ENCODE data around the gene UBTD2.

GRCh38 chr5:172280929-172281328 lies 2.6 kb downstream of the UBTD2 start:
- TF ChIP-seq CTCF (IDR thresholded peaks at IDR 0.05) = no peak
- TF ChIP-seq POLR2A (IDR thresholded peaks at IDR 0.05) = no peak
